HG03378 (cell line): ENCODE results near the gene MAD1L1.

ENCODE experiments used
- ATAC-seq: cut with Tn5 transposase; IDR thresholded peaks from one replicate; pipeline ENCODE4 v1.9.1; 2021; ENCODE audit warnings: mild to moderate bottlenecking, moderate library complexity; ENCODE audit not compliant: unreplicated experiment

The MAD1L1 gene

DNA sequence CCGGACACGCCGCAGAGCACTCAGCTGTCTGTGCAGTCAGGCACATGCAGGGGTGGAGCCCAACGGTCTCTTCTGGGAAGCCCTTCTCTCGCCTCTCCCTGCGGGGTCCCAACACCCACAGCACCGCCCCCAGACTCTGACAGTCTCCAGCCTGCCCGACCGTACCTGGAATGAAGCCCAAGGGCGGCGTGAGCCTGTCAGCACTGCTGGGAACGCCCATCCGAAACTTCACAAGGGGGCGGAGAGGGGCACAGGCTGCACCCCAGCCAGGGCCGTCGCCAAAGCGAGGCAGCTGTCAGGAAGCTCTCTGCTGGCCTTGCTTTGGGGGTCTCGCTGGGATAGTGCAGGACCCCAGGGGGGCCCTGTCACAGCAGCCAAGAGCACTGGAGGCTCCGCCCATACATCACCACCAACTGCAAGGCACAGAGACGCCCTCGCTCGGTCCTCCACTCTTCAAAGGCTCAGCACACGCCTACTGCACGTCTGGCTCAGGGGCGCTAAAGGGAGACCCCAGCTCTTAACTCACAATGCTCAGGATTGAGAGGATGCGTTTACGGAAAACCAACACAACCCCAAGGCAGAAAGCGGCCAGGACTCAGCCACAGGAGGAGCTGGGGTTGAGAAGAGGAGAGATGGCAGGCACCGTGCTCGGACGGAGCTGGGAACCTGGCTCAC lies 30.9 kb downstream of the MAD1L1 start:
- no peak for ATAC-seq

GRCh38 chr7:2201128-2201527 lies 31.6 kb downstream of the MAD1L1 start:
- ATAC-seq: no peak

- ATAC-seq: no peak
Observed at GRCh38 chr7:2200584-2200980, 32.2 kb downstream of the MAD1L1 start.

DNA sequence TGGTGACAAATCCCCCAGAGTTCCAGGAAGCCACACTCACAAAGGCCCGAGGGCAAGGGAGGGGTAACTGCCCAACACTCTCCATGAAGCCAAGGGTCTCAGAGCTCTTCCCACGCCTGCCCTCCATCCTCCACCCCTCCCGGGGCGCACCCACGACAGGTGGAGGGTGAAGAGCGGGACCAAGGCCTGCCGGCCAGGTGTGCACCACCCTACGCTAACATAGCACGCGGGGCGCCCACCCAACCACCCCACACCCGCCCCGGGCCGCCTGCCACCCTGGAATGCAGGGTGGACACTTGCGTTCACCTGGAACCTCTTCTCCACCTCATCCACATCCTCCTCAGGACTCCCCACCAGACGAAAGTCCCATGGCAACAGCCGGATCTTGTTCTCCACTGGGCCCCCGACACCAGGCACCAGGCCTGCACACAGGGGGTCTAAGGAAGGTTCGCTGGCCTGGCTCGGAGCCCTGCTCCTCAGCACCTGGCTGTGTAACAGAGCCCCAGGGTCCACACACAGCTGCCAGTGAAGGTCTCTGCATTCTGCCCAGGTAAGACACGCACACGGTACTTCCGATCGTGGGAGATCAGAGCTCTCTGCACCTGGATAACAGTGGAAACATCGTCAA lies 32.7 kb downstream of the MAD1L1 start:
- no peak for ATAC-seq

- ATAC-seq: no peak
Observed at GRCh38 chr7:2199528-2199927, 33.2 kb downstream of the MAD1L1 start.

DNA sequence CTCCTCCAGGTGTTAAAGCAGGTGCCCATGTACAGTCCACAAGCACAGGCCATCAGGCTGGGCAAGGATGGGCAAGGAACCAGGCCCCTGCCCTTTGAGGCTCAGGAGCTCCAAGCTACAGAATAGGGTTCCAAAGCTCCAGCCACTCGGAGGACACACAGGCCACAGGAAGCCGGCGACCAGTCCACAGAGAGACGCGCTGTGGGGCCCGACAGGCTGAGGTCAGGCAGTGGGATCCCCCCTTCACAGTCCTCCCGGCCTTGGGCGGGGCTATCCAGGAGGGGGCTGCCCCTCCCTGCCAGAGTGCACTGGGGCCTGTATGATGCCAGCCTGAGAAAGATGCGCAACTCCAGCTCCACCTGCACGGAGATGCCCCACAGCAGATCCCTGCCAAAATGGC lies 34.0 kb downstream of the MAD1L1 start:
- ATAC-seq: no peak

DNA sequence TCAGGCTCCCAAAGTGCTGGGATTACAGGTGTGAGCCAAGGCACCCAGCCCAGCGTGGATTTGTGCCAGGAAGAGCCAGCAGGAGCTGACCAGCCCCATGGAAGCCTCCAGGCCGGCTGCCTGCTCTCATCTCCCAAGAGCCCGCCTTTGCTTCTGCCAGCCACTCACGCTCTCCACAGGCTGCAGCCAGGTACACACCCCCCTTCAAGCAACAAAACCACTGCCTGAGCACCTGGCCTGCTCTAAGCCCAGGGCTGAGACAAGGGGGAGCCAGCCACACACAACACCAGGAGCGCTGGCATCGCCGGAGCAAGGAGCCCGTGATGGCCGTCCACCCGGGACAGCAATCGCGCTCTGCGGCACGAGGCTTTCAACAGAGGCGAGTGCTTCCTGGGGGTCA lies 34.5 kb downstream of the MAD1L1 start:
- no peak for ATAC-seq

DNA sequence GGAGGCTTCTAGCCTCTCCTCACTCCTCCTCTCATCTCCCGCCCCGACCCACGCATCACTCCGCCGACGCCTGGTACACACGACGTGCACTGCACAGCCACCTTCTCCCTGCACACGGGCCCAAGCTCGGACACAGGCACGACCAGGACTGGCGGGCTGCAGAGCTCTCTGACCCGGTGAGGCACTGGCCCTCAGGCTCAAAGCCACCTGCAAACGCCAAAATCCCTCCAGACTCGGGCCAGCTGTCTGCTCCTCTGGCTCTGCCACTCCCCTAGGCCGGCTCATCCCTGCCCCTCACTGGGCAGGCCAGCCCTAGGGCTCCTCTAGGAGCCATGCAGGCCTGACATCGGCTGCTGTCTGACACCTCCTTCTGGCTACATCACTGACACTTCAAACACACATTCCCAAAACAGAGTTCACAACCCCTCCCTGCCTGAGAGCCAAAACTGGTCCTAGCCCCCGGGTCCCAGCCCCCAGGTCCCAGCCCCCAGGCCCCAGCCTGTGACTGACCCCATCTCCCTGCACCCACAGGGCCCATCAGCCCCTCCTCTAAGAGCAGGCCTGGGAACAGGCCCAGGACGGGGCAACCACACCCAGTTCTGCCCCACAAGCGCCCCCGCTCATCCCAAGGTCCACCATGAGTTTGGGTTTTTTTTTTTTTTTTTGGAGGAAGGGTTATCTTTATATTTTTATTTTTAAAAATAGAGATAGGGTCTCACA lies 35.1 kb downstream of the MAD1L1 start:
- ATAC-seq: no peak

DNA sequence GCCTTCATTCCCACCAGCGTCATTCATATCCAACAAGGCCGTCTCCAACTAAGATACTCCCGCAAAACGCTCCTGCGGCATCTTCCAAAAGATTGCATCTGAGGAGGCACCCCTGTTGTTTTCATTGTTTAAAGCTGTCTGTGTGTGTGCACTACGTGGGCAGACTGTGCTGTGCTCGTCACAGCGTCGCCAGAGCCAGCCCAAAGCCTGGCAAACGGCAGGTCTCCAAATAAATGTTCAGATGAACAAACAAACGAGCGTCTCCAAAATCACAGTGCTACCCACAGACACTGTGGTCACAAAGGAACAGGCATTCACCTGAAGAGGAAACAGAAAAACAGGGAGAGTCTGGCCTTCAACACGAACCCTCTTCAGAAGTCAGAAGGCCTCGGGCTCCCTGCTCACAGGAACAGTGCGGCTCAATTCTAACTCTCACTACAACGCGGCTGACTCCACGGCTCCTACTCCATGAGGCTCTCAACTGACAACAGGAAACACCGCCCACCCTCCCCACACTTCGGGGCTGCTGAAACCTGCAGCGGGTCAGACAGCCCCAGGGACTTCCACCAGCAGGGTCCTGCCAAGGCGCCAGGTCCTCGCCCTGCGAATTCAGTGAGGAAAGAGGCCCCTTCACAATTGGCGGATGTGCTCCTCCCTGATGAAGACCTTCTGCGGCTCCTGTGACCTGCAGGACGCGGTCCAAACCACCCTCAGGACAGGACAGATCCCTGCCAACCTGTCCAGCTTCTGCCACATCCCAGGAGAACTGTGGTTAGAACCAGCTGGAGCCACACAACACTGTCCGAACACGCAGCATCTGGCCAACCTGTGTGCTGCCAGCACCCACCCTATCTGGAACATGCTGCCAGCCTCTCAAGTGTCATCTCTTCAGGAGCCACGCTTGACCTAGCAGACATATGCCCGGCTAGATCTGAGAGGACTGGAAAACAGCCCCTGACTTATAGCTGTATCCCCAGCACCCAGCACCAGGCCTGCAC lies 36.1 kb downstream of the MAD1L1 start:
- no peak for ATAC-seq

DNA sequence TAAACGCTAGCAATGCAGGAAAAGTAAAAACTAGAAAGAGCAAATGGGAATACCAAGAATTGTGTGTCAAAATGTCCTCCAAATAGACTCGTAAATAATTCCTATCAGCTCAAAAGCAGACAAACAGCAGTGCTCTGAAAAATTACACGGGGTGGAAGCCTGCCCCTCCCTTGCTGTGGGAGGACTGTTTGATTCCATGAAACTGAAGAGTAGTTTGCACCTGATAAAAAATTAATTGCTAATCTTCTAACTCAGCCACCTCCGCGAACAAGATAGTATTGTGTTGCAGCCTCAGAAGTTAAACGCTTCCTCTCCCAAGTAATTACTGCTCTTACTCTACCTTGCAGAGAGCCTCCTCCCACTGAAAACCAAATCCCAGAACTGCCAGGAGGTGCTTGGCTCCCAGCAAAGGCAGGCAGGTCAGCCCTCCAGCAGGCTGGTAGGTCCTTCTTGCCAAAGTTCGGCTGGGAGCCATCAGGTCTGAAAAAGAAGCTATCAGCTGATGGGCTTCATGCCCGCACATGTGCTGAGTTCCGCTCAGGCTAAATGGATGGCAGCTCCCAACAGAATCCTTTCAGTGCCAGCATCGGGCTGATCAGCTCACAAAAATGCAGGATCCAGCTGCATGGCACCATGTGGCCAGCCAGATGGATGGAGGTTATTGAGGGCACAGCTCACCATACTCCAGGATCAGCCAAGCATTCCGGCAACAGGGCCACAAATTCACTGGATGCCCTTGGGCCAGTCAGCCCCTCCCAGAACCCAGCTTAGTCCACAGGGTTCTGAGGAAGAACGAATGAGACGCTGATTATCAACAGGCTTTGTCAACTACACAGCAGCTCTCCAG lies 37.1 kb downstream of the MAD1L1 start:
- ATAC-seq: no peak

GRCh38 chr7:2193575-2194305 lies 39.0 kb downstream of the MAD1L1 start:
- ATAC-seq: no peak

DNA sequence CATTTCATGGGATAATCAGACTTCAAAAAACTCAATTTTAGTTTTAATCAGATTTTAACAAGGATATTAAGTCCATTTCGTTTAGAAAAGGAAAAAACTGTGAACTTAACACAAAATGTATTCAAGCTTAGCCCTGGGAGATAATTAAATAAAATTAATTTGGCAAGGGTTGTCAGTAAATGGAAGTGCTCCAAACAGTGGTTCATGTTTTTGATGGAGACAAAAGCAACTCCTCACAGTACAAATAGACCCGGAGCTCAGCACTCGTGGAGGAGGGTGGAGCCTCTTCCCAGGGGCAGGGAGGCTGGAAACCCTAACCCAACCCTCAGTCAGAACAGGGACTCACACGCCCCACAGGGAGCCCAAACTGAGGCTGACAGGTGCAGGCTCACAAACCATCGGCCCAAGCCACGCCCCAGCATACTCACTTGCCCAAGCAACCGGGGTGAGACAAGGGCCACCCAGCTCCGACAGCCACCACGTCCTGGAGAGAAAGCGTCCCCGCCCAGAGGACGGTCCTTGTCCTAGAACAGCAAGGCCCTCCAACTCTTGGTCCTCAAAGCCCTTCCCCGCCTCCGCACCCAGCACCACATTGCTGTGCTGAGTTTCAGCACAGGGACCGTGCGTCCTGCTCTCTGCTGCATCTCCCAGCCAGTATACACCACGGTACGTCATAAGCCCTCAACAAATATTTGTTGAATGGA lies 39.8 kb downstream of the MAD1L1 start:
- ATAC-seq: no peak

GRCh38 chr7:2191016-2191415 lies 41.7 kb downstream of the MAD1L1 start:
- no peak for ATAC-seq

- ATAC-seq: no peak
Observed at GRCh38 chr7:2190531-2190930, 42.2 kb downstream of the MAD1L1 start.

DNA sequence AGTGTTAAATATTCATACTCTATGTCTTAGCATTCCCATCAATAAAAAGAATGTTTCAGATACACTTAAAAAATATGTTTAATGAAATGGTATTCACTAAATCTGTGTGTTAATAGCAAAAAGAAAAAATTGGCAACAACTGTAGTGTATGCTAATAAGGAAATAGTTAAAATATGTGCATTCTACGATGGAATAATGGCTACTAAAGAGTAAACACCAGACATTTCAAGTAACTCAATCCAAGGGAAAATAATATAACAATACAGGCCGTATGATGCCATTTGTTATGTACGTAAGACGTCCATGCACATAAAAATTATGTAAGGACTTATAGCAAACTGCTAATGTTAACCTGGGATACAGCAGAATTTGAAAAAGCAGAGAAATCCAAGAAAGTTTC lies 46.6 kb downstream of the MAD1L1 start:
- no peak for ATAC-seq

GRCh38 chr7:2185715-2186114 lies 47.0 kb downstream of the MAD1L1 start:
- no peak for ATAC-seq

DNA sequence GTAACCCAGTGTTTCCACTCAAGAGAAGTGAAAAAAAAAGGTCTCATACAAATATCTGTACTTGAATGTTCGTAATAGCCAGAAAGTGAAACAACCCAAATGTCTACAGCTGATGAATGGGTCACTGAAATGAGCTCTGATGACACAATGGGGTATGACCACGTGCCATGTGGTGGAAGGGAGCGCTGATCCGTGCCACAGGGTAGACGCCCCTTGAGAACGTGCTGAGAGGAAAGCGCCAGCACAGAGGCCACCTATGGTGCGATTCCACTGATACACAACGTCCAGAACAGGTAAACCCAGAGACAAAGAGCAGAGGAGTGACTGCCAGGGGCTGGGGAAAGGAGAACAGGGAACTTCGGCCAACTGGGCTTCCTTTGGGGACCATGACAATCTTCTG lies 50.3 kb downstream of the MAD1L1 start:
- no peak for ATAC-seq

DNA sequence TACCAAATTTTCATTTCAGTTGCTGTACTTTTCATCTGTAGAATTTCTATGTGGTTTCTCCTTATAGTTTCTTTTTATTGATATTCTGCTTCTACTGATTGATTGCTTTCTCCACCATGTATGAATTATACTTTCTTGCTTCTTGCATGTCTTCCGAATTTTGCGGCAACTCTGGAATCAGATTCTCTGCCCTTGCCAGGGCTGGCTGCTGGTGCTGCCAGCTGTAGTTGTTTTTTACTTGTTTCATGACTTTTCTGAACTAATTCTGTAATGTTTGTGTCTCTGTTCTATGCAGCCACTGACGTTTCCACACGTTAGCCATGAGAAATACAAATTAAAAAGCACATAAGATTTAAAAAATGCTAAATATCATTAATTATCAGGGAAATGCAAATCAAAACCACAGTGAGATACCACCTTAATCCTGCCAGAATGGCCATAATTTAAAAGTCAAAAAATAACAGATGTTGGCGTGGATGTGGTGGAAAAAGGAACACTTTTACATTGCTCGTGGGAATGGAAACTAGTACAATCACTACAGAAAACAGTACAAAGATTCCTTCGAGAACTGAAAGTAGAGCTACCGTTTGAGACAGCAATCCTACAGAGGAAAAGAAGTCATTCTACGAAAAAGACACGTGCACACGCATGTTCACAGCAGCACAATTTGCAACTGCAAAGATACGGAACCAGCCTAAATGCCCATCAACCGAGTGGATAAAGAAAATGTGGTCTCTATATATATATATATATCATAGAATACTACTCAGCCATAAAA lies 51.5 kb downstream of the MAD1L1 start:
- ATAC-seq: no peak
